BLaER1 (cell line): ENCODE data around the gene GALK1.

ENCODE experiments used
- H3K27ac ChIP-seq: shearing (Covaris generic); formaldehyde crosslinking; 2 replicates; pipeline ENCODE4 v1.8.1; 2022
- H3K27me3 ChIP-seq: shearing (Covaris generic); formaldehyde crosslinking; 2 replicates; pipeline ENCODE4 v1.8.1; 2022
- H3K36me3 ChIP-seq: shearing (Covaris generic); formaldehyde crosslinking; 2 replicates; pipeline ENCODE4 v1.8.1; 2022
- H3K4me1 ChIP-seq: shearing (Covaris generic); formaldehyde crosslinking; 2 replicates; pipeline ENCODE4 v1.8.1; 2022
- H3K4me2 ChIP-seq: shearing (Covaris generic); formaldehyde crosslinking; 2 replicates; pipeline ENCODE4 v1.8.1; 2022
- H3K4me3 ChIP-seq: shearing (Covaris generic); formaldehyde crosslinking; 2 replicates; pipeline ENCODE4 v1.8.1; 2022
- H3K9ac ChIP-seq: shearing (Covaris generic); formaldehyde crosslinking; 2 replicates; pipeline ENCODE4 v1.8.1; 2022
- H3K9me3 ChIP-seq: shearing (Covaris generic); formaldehyde crosslinking; 2 replicates; pipeline ENCODE4 v1.8.1; 2022
- H4K20me1 ChIP-seq: shearing (Covaris generic); formaldehyde crosslinking; 2 replicates; pipeline ENCODE4 v1.8.1; 2022
- Cebpa-rat ChIP-seq: shearing (Covaris generic); IDR thresholded peaks from 2 replicates; pipeline ENCODE4 v1.8.1; 2022

The GALK1 gene

DNA sequence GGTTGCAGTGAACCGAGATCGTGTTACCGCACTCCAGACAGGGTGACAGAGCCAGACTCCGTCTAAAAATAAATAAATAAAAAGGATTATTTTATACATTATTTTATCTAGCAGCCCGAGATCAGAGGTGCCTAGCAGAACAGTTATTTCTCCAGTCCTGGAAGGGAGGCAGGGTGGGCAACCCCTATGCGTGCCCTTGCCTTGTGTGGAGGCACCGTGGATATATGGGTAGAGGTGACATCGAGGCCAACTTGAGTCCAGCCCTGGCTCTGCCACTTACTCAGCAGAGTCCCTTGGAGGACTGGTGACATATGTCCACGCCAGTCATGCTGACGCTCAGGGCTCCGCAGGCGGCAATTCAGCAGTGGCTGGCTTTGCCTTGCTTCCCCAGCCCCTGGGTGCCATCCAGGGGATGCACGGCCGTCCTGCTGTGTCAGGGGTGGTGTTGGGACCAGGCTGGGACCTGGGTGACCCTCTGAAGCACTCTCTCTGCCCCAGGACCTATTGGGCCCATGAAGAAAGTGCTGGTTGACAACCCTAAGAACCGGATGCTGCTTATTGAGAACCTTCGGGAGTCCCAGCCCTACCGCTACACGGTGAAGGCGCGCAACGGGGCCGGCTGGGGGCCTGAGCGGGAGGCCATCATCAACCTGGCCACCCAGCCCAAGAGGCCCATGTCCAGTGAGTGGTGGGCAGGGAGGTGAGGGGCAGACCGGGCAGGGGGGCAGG lies 13.2 kb downstream of the GALK1 start:
- Histone ChIP-seq H3K9me3 (no peaks in the 10 kb centered on the region), H3K4me1 (peaks cover 63% of the 10 kb centered on the region), H4K20me1 (no peaks in the 10 kb centered on the region), H3K27ac (no peak overlapping the region), H3K27me3 (no peaks in the 10 kb centered on the region), H3K4me2 (no peak overlapping the region), H3K4me3 (no peak overlapping the region), H3K9ac (no peak overlapping the region), H3K36me3 (peaks cover 4% of the 10 kb centered on the region; the same call in 1 of the 2 replicates)
- TF ChIP-seq Cebpa-rat: no peak

DNA sequence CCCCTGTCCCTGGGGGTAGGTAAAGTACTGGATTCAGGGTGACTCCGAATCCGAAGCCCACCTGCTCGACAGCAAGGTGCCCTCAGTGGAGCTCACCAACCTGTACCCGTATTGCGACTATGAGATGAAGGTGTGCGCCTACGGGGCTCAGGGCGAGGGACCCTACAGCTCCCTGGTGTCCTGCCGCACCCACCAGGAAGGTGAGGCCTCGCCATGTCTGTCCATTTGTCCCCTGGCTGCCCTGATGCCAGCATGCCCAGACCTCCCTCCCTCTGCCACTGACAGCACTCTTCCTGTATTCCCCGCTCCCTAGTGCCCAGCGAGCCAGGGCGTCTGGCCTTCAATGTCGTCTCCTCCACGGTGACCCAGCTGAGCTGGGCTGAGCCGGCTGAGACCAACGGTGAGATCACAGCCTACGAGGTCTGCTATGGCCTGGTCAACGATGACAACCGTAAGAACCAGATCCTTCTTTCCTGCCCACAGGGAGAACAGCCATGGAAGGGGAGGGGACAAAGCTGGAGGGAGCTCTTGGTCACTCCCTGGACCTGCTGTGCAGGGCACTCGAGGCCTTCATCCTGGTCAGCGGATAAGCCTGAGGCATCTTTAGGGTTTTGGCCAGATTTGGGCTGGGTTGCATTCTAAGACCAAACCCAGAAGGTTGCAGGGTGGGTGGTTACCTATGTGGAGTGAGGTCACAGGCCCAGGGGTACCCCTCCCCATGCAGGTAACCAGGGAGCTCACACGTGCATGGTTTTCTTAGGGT lies 14.2 kb downstream of the GALK1 start:
- TF ChIP-seq Cebpa-rat: no peak
- Histone ChIP-seq H3K4me3 (no peak overlapping the region), H3K36me3 (no peaks in the 10 kb centered on the region), H3K27ac (no peak overlapping the region), H3K4me1 (peaks cover 58% of the 10 kb centered on the region), H4K20me1 (no peaks in the 10 kb centered on the region), H3K9me3 (no peaks in the 10 kb centered on the region), H3K27me3 (no peaks in the 10 kb centered on the region), H3K9ac (no peak overlapping the region), H3K4me2 (no peak overlapping the region)

DNA sequence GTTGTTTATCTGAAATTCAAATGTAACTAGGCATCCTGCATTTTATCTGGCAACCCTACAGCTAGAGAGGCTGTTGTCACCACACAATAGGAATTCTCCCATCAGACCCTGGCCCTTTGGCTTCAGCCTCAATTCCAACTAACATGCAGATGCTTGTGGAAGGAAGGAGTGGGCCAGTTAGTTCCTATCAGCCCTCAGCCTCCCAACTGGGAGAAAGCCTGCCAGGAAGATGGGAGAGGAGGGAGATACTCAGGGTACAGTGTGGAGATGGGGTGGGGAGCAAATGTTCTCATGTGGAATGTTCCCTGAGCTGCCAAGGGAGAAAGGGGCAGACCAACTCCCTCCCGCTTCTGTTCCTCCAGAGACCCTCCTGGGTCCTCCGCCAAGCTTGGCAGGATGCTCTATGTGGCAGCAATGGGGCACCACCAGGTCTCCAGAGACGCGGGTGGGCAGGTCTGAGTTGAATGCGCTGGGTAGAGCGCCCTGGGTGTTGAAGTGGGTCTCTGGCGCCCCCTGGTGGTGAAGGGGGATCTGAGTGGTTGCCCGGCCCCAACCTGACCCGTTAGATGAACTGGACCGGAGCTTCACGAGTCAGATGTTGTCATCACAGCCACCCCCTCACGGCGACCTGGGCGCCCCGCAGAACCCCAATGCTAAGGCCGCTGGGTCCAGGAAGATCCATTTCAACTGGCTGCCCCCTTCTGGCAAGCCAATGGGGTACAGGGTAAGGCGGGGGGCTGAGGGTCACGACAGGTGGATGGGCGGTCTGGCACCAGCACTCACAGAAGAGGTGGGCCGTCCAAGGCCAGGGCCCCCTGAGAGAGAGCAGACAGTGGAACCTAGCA lies 15.2 kb downstream of the GALK1 start:
- Histone ChIP-seq H3K9me3 (no peaks in the 10 kb centered on the region), H3K4me2 (peak overlapping the region; percentile 68), H3K27ac (no peak overlapping the region), H3K4me3 (no peak overlapping the region), H3K9ac (no peak overlapping the region), H3K4me1 (peaks cover 48% of the 10 kb centered on the region), H3K27me3 (no peaks in the 10 kb centered on the region), H4K20me1 (no peaks in the 10 kb centered on the region), H3K36me3 (no peaks in the 10 kb centered on the region)
- no peak for TF ChIP-seq Cebpa-rat

DNA sequence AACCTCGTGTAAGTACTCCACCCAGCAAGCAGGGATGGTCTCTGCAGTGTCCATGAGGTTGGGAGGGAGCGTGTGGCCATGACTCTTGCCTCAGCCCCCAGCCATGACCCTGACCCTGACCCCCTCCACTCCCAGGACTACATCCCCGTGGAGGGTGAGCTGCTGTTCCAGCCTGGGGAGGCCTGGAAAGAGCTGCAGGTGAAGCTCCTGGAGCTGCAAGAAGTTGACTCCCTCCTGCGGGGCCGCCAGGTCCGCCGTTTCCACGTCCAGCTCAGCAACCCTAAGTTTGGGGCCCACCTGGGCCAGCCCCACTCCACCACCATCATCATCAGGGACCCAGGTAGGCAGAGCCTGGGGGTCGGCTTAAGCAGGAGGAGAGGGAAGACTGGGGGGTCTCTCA lies 16.3 kb downstream of the GALK1 start:
- peaks cover 37% of the 10 kb centered on the region for H3K4me1 ChIP-seq
- no peak for TF ChIP-seq Cebpa-rat
- H3K27ac ChIP-seq: no peak overlapping the region
- no peak overlapping the region for H3K9ac ChIP-seq
- no peaks in the 10 kb centered on the region for H3K27me3 ChIP-seq
- H3K9me3 ChIP-seq: no peaks in the 10 kb centered on the region
- H3K36me3 ChIP-seq: no peaks in the 10 kb centered on the region
- H3K4me2 ChIP-seq: no peak overlapping the region
- H4K20me1 ChIP-seq: no peaks in the 10 kb centered on the region
- H3K4me3 ChIP-seq: no peak overlapping the region

DNA sequence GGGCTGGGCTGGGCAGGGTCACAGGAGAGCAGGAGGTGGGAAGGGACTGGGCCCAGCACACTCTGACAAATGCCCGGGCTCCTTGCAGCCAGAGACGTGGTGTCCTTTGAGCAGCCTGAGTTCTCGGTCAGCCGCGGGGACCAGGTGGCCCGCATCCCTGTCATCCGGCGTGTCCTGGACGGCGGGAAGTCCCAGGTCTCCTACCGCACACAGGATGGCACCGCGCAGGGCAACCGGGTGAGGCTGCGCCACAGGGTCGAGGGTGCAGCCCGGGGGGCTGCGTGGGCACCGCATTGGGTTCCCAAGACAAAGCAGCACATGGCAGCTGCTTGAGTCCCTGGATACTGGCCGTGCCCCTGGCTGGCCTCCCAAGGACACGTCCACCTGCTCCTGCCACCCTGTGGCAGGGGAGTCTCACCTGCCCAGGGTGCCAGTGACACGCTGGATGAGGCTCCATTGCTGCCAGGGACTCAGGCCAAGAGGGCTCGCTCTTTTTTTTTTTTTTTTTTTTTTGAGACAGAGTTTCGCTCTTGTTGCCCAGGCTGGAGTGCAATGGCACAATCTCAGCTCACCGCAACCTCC lies 21.3 kb downstream of the GALK1 start:
- H4K20me1 ChIP-seq: no peaks in the 10 kb centered on the region
- H3K4me2 ChIP-seq: no peak overlapping the region
- H3K9me3 ChIP-seq: no peaks in the 10 kb centered on the region
- no peak overlapping the region for H3K4me3 ChIP-seq
- H3K9ac ChIP-seq: no peak overlapping the region
- no peak for TF ChIP-seq Cebpa-rat
- H3K27ac ChIP-seq: no peak overlapping the region
- H3K4me1 ChIP-seq: peaks cover 13% of the 10 kb centered on the region
- H3K36me3 ChIP-seq: no peaks in the 10 kb centered on the region
- H3K27me3 ChIP-seq: no peaks in the 10 kb centered on the region

DNA sequence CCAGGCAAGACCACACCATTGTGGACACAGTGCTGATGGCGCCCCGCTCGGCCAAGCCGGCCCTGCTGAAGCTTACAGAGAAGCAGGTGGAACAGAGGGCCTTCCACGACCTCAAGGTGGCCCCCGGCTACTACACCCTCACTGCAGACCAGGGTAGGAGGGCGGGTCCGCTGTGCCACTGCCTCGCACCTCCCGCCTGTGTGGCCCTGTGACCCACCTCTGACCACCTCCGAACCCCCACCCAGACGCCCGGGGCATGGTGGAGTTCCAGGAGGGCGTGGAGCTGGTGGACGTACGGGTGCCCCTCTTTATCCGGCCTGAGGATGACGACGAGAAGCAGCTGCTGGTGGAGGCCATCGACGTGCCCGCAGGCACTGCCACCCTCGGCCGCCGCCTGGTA lies 22.7 kb downstream of the GALK1 start:
- H3K27ac ChIP-seq: no peak overlapping the region
- H3K9ac ChIP-seq: no peak overlapping the region
- peaks cover 17% of the 10 kb centered on the region for H3K4me1 ChIP-seq
- no peaks in the 10 kb centered on the region for H3K27me3 ChIP-seq
- H3K4me2 ChIP-seq: no peak overlapping the region
- no peaks in the 10 kb centered on the region for H3K36me3 ChIP-seq
- no peak for TF ChIP-seq Cebpa-rat
- no peak overlapping the region for H3K4me3 ChIP-seq
- no peaks in the 10 kb centered on the region for H3K9me3 ChIP-seq
- H4K20me1 ChIP-seq: no peaks in the 10 kb centered on the region

DNA sequence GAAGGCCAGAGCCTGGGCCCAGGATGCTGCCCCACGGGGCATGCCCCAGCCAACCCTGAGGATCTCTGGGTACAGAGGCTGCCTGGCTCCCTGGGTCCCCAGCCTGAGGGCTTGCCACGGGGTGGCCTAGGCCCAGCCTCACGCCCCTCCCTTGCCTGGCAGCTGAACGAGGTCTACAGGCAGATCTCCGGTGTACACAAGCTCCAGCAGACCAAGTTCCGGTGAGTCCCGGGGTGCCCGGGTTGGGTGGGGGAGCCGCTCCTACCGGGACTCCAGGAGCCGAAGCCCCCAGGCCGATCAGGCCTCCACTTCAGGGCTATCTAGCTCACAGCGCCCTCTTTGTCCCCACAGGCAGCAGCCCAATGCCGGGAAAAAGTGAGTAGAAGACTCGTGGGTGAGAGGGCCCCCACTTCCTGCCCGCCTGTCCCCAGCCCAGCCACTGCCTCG lies 24.3 kb downstream of the GALK1 start:
- Histone ChIP-seq H3K4me2 (no peak overlapping the region), H3K27me3 (no peaks in the 10 kb centered on the region), H3K9ac (no peak overlapping the region), H3K4me3 (no peak overlapping the region), H3K4me1 (peaks cover 15% of the 10 kb centered on the region), H3K36me3 (no peaks in the 10 kb centered on the region), H4K20me1 (no peaks in the 10 kb centered on the region), H3K9me3 (no peaks in the 10 kb centered on the region), H3K27ac (peak overlapping the region; percentile 22; the same call in 1 of the 2 replicates)
- TF ChIP-seq Cebpa-rat: no peak

DNA sequence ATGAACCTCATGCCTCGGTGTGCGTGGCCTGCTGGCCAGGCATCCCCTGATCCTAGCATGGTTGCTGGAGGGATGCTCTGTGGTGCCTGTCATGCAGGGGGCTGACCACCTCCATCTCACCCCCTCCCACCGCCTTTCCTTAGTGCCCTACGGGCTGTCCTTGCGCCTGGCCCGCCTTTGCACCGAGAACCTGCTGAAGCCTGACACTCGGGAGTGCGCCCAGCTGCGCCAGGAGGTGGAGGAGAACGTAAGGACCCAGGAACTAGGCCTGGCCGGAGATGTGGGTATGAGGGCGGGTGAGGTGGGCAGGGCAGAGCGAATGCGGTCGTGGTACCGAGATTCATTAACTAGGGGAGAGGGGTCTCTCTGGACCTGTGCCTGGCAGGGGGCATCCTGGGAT lies 24.8 kb downstream of the GALK1 start:
- no peaks in the 10 kb centered on the region for H3K9me3 ChIP-seq
- peaks cover 15% of the 10 kb centered on the region for H3K4me1 ChIP-seq
- H3K9ac ChIP-seq: no peak overlapping the region
- H4K20me1 ChIP-seq: no peaks in the 10 kb centered on the region
- no peak for TF ChIP-seq Cebpa-rat
- H3K27me3 ChIP-seq: no peaks in the 10 kb centered on the region
- H3K27ac ChIP-seq: peak overlapping the region; percentile 22; the same call in 1 of the 2 replicates
- no peak overlapping the region for H3K4me2 ChIP-seq
- H3K36me3 ChIP-seq: no peaks in the 10 kb centered on the region
- H3K4me3 ChIP-seq: no peak overlapping the region

DNA sequence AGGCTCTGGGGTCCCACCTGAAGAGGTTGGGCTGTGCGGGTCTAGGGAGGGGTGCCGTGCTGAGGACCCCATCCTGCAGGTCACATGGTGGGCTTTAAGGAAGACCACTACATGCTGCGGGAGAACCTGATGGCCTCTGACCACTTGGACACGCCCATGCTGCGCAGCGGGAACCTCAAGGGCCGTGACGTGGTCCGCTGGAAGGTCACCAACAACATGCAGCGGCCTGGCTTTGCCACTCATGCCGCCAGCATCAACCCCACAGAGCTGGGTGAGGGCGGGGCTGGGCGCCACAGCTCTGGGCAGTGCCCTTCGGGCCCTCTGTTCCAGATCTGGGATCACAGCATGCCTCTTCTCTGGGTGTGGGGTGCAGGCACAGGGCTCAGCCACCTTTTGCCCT lies 25.2 kb downstream of the GALK1 start:
- no peak overlapping the region for H3K4me2 ChIP-seq
- TF ChIP-seq Cebpa-rat: no peak
- H3K9me3 ChIP-seq: no peaks in the 10 kb centered on the region
- H3K27ac ChIP-seq: no peak overlapping the region
- no peaks in the 10 kb centered on the region for H4K20me1 ChIP-seq
- no peak overlapping the region for H3K4me3 ChIP-seq
- no peak overlapping the region for H3K9ac ChIP-seq
- peaks cover 18% of the 10 kb centered on the region for H3K4me1 ChIP-seq
- no peaks in the 10 kb centered on the region for H3K27me3 ChIP-seq
- no peaks in the 10 kb centered on the region for H3K36me3 ChIP-seq
